HepG2 (cell line): Measurements from ENCODE around the gene CRAT. TPM values are rescaled to one million over a fixed set of nuclear protein-coding genes. Genes with fewer than 3 reads are reported as not detected.
A peak's percentile ranks its signal among the peaks of the same experiment; 100 is the strongest.

Source experiments
- CHD2 ChIP-seq: IDR thresholded peaks from 2 replicates; pipeline ENCODE4 v1.6.1; 2011; ENCODE audit warnings: low read depth, low read length, improper control_type of control experiment
- FIP1L1 ChIP-seq: fragments of 200-400 bp; formaldehyde crosslinking; IDR thresholded peaks from 2 replicates; pipeline ENCODE4 v1.6.1; 2018; ENCODE audit warnings: low read depth, mild to moderate bottlenecking, low read length, moderate library complexity, borderline replicate concordance; ENCODE audit not compliant: insufficient read depth
- HDAC6 ChIP-seq: fragments of 200-600 bp; sonication (generic); IDR thresholded peaks from 2 replicates; pipeline ENCODE4 v1.7.0; 2017; ENCODE audit warnings: mild to moderate bottlenecking, antibody characterized with exemption, low read length, low read depth
- HNRNPUL1 ChIP-seq: fragments of 200-400 bp; formaldehyde crosslinking; IDR thresholded peaks from 2 replicates; pipeline ENCODE4 v1.6.1; 2017; ENCODE audit warnings: low read depth, mild to moderate bottlenecking, low read length, moderate library complexity
- NFYB ChIP-seq: sonication (generic); formaldehyde crosslinking; IDR thresholded peaks from 2 replicates; pipeline ENCODE4 v1.4.0; 2020; ENCODE audit warnings: missing genetic modification reagents
- PHF20 ChIP-seq: sonication (generic); formaldehyde crosslinking; IDR thresholded peaks from 2 replicates; pipeline ENCODE4 v1.5.0; 2020; ENCODE audit warnings: mild to moderate bottlenecking, missing genetic modification reagents
- SIX1 ChIP-seq: sonication (generic); formaldehyde crosslinking; IDR thresholded peaks from 2 replicates; pipeline ENCODE4 v1.4.0; 2020; ENCODE audit warnings: missing genetic modification reagents, borderline replicate concordance
- SMARCE1 ChIP-seq: fragments of 450-650 bp; IDR thresholded peaks from 2 replicates; pipeline ENCODE4 v1.6.1; 2017; ENCODE audit warnings: borderline replicate concordance
- ZBTB38 ChIP-seq: sonication (generic); formaldehyde crosslinking; IDR thresholded peaks from 2 replicates; pipeline ENCODE4 v1.5.1; 2020; ENCODE audit warnings: mild to moderate bottlenecking, missing genetic modification reagents
- ZFP36 ChIP-seq: fragments of 150-350 bp; IDR thresholded peaks from 2 replicates; pipeline ENCODE4 v1.6.1; 2018; ENCODE audit warnings: borderline replicate concordance, low read length, low read depth; ENCODE audit not compliant: partially characterized antibody
- ZIK1 ChIP-seq: sonication (generic); formaldehyde crosslinking; IDR thresholded peaks from 2 replicates; pipeline ENCODE4 v1.5.0; 2020; ENCODE audit warnings: mild to moderate bottlenecking, low read depth, missing genetic modification reagents, borderline replicate concordance
- ZNF160 ChIP-seq: sonication (generic); formaldehyde crosslinking; IDR thresholded peaks from 2 replicates; pipeline ENCODE4 v1.8.0; 2022; ENCODE audit warnings: mild to moderate bottlenecking, inconsistent platforms, missing genetic modification reagents
- ZNF720 ChIP-seq: sonication (generic); formaldehyde crosslinking; IDR thresholded peaks from 2 replicates; pipeline ENCODE4 v1.4.0; 2020; ENCODE audit warnings: missing genetic modification reagents
- ZNF788 ChIP-seq: sonication (generic); formaldehyde crosslinking; IDR thresholded peaks from 2 replicates; pipeline ENCODE4 v1.5.0; 2020; ENCODE audit warnings: mild to moderate bottlenecking, missing genetic modification reagents, borderline replicate concordance
- polyA plus RNA-seq, 8 experiments: library from polyadenylated mRNA; depleted of rRNA in 3 of 8; stranded (reverse) in 7 of 8; unstranded in 1 of 8; fragments of >200 nt; fragmentation: Illumina TruSeq in 4 of 8; extraction: Trizol in 4 of 8; gene quantifications; 2 replicates each; pipeline versions ENCODE4 v1.2.1 to v1.2.3, GENCODE V29; 2011 to 2016; ENCODE audit warnings: low read depth in 4 of 8, missing spikeins in 1 of 8, mixed read lengths in 1 of 8; ENCODE audit not compliant: insufficient read depth in 1 of 8
- total RNA-seq, 5 experiments: library from RNA; depleted of rRNA; stranded (reverse); fragments of >200 nt; fragmentation: Illumina TruSeq; extraction: Trizol; gene quantifications; 2 replicates each; pipeline ENCODE4 v1.2.3, GENCODE V29; 2016; ENCODE audit warnings: low read depth in 1 of 5
- TF ChIP-seq, protein P1 (sequence below): IDR thresholded peaks from 2 replicates; pipeline ENCODE4 v1.6.1; 2016; ENCODE audit warnings: missing genetic modification reagents, missing compliant biosample characterization
- TF ChIP-seq, protein P2 (sequence below): sonication (generic); formaldehyde crosslinking; IDR thresholded peaks from 2 replicates; pipeline ENCODE4 v1.5.1; 2020; ENCODE audit warnings: missing genetic modification reagents, mild to moderate bottlenecking, borderline replicate concordance
- TF ChIP-seq, protein P3 (sequence below): sonication (generic); formaldehyde crosslinking; IDR thresholded peaks from 2 replicates; pipeline ENCODE4 v1.5.1; 2020; ENCODE audit warnings: mild to moderate bottlenecking, missing genetic modification reagents
- TF ChIP-seq, protein P4 (sequence below): sonication (generic); formaldehyde crosslinking; IDR thresholded peaks from 2 replicates; pipeline ENCODE4 v1.4.0; 2020; ENCODE audit warnings: missing genetic modification reagents, mild to moderate bottlenecking, borderline replicate concordance
- TF ChIP-seq, protein P5 (sequence below): sonication (generic); formaldehyde crosslinking; IDR thresholded peaks from 2 replicates; pipeline ENCODE4 v1.5.0; 2020; ENCODE audit warnings: missing genetic modification reagents

The CRAT gene
- total and polyA plus RNA-seq, 2 of the 13 experiments (the other 11 are each of a cell fraction or from before 2014, with no cell fraction given) = 26.1 to 26.6 TPM

DNA sequence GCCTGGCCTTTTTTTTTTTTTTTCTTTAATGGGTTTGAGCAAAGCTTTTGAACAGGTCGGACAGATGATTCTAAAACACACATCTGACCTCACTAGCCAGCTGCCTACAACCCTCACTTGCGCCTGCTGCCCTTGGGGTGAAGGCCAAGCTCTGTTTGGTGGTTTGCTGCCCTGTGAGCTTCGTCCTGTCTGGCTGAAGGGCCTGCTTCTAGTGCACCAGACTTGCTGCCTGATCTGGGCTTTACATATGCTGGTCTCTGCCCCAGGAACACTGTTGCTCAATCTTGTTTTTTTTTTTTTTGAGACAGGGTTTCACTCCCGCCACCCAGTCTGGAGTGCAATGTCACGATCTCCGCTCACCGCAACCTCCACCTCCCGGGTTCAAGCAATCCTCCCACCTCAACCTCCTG lies 46.1 kb downstream of the CRAT start (continued):
- TF ChIP-seq, protein P1, sequence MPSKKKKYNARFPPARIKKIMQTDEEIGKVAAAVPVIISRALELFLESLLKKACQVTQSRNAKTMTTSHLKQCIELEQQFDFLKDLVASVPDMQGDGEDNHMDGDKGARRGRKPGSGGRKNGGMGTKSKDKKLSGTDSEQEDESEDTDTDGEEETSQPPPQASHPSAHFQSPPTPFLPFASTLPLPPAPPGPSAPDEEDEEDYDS (CRISPR knock-in tag) = peak; percentile 28; the same call in 1 of the 2 replicates
- TF ChIP-seq ZBTB38 (CRISPR knock-in tag) = peak; percentile 89
- TF ChIP-seq, protein P2, sequence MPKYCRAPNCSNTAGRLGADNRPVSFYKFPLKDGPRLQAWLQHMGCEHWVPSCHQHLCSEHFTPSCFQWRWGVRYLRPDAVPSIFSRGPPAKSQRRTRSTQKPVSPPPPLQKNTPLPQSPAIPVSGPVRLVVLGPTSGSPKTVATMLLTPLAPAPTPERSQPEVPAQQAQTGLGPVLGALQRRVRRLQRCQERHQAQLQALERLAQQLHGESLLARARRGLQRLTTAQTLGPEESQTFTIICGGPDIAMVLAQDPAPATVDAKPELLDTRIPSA (CRISPR knock-in tag) = no peak
- no peak for TF ChIP-seq HNRNPUL1
- TF ChIP-seq NFYB = no peak
- TF ChIP-seq ZNF788 (CRISPR knock-in tag) = peak; percentile 91
- TF ChIP-seq, protein P3, sequence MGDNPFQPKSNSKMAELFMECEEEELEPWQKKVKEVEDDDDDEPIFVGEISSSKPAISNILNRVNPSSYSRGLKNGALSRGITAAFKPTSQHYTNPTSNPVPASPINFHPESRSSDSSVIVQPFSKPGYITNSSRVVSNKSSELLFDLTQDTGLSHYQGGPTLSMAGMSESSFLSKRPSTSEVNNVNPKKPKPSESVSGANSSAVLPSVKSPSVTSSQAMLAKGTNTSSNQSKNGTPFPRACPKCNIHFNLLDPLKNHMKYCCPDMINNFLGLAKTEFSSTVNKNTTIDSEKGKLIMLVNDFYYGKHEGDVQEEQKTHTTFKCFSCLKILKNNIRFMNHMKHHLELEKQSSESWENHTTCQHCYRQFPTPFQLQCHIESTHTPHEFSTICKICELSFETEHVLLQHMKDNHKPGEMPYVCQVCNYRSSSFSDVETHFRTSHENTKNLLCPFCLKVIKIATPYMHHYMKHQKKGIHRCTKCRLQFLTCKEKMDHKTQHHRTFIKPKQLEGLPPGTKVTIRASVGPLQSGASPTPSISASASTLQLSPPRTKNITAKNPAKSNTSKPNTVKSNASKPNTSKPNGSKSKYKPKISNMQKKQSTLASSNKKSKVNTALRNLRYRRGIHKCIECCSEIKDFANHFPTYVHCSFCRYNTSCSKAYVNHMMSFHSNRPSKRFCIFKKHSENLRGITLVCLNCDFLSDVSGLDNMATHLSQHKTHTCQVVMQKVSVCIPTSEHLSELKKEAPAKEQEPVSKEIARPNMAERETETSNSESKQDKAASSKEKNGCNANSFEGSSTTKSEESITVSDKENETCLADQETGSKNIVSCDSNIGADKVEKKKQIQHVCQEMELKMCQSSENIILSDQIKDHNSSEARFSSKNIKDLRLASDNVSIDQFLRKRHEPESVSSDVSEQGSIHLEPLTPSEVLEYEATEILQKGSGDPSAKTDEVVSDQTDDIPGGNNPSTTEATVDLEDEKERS (CRISPR knock-in tag) = peak; percentile 30; the same call in 1 of the 2 replicates
- TF ChIP-seq ZNF160 (CRISPR knock-in tag) = 0 out of 2 replicates have a peak, but pooled peaks have one; percentile 39
- TF ChIP-seq ZIK1 (CRISPR knock-in tag) = no peak
- TF ChIP-seq, protein P4, sequence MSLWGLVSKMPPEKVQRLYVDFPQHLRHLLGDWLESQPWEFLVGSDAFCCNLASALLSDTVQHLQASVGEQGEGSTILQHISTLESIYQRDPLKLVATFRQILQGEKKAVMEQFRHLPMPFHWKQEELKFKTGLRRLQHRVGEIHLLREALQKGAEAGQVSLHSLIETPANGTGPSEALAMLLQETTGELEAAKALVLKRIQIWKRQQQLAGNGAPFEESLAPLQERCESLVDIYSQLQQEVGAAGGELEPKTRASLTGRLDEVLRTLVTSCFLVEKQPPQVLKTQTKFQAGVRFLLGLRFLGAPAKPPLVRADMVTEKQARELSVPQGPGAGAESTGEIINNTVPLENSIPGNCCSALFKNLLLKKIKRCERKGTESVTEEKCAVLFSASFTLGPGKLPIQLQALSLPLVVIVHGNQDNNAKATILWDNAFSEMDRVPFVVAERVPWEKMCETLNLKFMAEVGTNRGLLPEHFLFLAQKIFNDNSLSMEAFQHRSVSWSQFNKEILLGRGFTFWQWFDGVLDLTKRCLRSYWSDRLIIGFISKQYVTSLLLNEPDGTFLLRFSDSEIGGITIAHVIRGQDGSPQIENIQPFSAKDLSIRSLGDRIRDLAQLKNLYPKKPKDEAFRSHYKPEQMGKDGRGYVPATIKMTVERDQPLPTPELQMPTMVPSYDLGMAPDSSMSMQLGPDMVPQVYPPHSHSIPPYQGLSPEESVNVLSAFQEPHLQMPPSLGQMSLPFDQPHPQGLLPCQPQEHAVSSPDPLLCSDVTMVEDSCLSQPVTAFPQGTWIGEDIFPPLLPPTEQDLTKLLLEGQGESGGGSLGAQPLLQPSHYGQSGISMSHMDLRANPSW (CRISPR knock-in tag) = no peak
- no peak for TF ChIP-seq SMARCE1
- TF ChIP-seq ZNF720 (CRISPR knock-in tag) = no peak
- TF ChIP-seq, protein P5, sequence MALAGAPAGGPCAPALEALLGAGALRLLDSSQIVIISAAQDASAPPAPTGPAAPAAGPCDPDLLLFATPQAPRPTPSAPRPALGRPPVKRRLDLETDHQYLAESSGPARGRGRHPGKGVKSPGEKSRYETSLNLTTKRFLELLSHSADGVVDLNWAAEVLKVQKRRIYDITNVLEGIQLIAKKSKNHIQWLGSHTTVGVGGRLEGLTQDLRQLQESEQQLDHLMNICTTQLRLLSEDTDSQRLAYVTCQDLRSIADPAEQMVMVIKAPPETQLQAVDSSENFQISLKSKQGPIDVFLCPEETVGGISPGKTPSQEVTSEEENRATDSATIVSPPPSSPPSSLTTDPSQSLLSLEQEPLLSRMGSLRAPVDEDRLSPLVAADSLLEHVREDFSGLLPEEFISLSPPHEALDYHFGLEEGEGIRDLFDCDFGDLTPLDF (CRISPR knock-in tag) = 0 out of 2 replicates have a peak, but pooled peaks have one; percentile 33
- peak; percentile 59; the same call in 1 of the 2 replicates for TF ChIP-seq SIX1 (CRISPR knock-in tag)
- no peak for TF ChIP-seq ZFP36
- no peak for TF ChIP-seq FIP1L1
- TF ChIP-seq HDAC6 = no peak
- TF ChIP-seq CHD2 = no peak
- no peak for TF ChIP-seq PHF20 (CRISPR knock-in tag)
